Measurements from ENCODE around the gene CAPZA1. TPM values are rescaled to one million over a fixed set of nuclear protein-coding genes. Genes with fewer than 3 reads are reported as not detected.

CAPZA1 gene
- total RNA-seq, 1 donor from 2014 or later: 149 TPM

DNA sequence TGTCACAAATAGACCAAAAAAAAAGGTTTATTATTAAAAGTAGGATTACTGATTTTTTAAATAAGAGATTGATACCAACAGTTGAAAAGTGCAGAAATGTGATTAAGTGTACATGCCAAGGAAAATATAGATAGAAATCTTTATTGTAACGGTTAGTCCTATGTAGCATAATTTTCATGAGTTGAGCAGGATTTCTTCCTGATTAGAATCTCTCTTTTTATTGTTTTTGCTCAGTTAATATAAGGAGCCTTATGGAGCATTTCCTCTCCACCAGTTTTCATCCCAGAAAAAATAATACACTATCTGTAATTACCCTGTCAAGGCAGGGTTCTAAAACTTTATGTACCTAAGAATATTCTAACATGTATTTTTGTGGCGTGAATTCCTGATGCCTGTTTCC, 23.4 kb downstream of the CAPZA1 start:
- Mint-ChIP-seq H3K27ac (ENCODE audit: unreplicated experiment) (no peak overlapping the region), H3K27me3 (ENCODE audit: unreplicated experiment) (no peaks in the 10 kb centered on the region), H3K4me3 (ENCODE audit: unreplicated experiment) (no peak overlapping the region), H3K9me3 (ENCODE audit: unreplicated experiment) (peaks cover 1% of the 10 kb centered on the region), H3K36me3 (ENCODE audit: unreplicated experiment) (peaks cover 4% of the 10 kb centered on the region), H3K4me1 (ENCODE audit: low read depth, unreplicated experiment) (peaks cover 2% of the 10 kb centered on the region)
- TF ChIP-seq, protein P1, sequence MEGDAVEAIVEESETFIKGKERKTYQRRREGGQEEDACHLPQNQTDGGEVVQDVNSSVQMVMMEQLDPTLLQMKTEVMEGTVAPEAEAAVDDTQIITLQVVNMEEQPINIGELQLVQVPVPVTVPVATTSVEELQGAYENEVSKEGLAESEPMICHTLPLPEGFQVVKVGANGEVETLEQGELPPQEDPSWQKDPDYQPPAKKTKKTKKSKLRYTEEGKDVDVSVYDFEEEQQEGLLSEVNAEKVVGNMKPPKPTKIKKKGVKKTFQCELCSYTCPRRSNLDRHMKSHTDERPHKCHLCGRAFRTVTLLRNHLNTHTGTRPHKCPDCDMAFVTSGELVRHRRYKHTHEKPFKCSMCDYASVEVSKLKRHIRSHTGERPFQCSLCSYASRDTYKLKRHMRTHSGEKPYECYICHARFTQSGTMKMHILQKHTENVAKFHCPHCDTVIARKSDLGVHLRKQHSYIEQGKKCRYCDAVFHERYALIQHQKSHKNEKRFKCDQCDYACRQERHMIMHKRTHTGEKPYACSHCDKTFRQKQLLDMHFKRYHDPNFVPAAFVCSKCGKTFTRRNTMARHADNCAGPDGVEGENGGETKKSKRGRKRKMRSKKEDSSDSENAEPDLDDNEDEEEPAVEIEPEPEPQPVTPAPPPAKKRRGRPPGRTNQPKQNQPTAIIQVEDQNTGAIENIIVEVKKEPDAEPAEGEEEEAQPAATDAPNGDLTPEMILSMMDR (IDR thresholded peaks at IDR 0.05; ENCODE audit: partially characterized antibody, unreplicated experiment): no peak
- no peak for DNase-seq

DNA sequence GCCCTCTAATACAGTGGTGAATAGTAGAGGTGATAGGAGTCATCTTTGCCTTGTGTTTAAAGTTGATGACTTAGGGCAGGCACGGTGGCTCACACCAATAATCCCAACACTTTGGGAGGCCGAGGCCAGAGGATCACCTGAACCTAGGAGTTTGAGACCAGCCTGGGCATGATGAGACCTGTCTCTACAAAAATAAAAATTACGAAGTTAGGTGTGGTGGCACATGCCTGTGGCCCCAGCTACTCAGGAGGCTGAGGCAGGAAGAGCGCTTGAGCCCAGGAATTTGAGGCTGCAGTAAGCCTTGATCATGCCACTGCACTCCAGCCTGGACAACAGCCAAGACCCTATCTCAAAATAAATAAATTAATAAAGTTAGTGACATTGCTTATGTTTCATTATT, 26.6 kb downstream of the CAPZA1 start:
- Mint-ChIP-seq H3K36me3 (ENCODE audit: unreplicated experiment) (peaks cover 4% of the 10 kb centered on the region), H3K27ac (ENCODE audit: unreplicated experiment) (no peak overlapping the region), H3K27me3 (ENCODE audit: unreplicated experiment) (no peaks in the 10 kb centered on the region), H3K9me3 (ENCODE audit: unreplicated experiment) (no peaks in the 10 kb centered on the region), H3K4me3 (ENCODE audit: unreplicated experiment) (no peak overlapping the region), H3K4me1 (ENCODE audit: low read depth, unreplicated experiment) (peaks cover 2% of the 10 kb centered on the region)
- no peak for DNase-seq
- TF ChIP-seq, protein P1 (IDR thresholded peaks at IDR 0.05; ENCODE audit: partially characterized antibody, unreplicated experiment): no peak

DNA sequence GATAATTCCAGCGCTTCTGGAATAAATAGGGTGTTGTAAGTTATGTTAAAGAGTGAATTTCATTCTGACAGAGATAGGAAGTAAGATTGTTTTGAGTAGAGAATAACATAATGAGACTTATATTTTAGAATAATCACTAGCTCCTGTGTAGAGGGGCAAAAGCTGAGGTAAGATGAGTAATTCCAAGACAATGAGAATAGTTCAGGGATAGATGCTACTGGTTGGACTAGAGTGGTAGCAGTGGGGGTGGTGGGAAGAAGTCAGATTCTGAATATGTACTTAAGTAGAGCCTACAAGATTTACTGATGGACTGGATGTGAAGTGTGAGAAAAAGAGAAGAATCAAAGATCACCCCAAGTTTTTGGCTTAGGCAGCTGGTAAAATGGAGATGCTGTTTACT, 31.6 kb downstream of the CAPZA1 start:
- peaks cover 5% of the 10 kb centered on the region for H3K36me3 Mint-ChIP-seq (ENCODE audit: unreplicated experiment)
- TF ChIP-seq, protein P1 (IDR thresholded peaks at IDR 0.05; ENCODE audit: partially characterized antibody, unreplicated experiment): no peak
- H3K27me3 Mint-ChIP-seq (ENCODE audit: unreplicated experiment): peaks cover 2% of the 10 kb centered on the region
- no peak overlapping the region for H3K27ac Mint-ChIP-seq (ENCODE audit: unreplicated experiment)
- H3K4me3 Mint-ChIP-seq (ENCODE audit: unreplicated experiment): no peak overlapping the region
- H3K4me1 Mint-ChIP-seq (ENCODE audit: low read depth, unreplicated experiment): peaks cover 6% of the 10 kb centered on the region
- no peaks in the 10 kb centered on the region for H3K9me3 Mint-ChIP-seq (ENCODE audit: unreplicated experiment)
- DNase-seq: no peak

DNA sequence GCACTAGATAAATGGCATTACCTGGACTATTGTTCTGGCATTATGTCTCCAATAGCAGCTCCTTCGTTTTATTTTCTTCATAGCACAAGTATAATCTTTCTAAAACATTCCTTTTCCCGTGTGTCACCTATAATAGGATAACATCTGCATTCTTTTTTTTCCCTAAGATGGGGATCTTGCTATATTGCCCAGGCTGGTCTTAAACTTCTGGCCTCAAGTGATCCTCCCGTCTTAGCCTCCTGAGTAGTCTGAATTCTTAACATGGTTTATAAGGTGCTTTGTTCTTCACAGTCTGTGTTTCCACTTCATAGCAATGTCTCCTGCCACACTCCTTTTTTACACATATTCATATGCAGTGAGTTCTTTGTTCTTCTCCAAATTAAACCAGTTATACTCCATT, 46.2 kb downstream of the CAPZA1 start:
- H3K27ac Mint-ChIP-seq (ENCODE audit: unreplicated experiment): no peak overlapping the region
- TF ChIP-seq, protein P1 (IDR thresholded peaks at IDR 0.05; ENCODE audit: partially characterized antibody, unreplicated experiment): no peak
- DNase-seq: no peak
- H3K4me1 Mint-ChIP-seq (ENCODE audit: low read depth, unreplicated experiment): no peaks in the 10 kb centered on the region
- H3K27me3 Mint-ChIP-seq (ENCODE audit: unreplicated experiment): no peaks in the 10 kb centered on the region
- no peak overlapping the region for H3K4me3 Mint-ChIP-seq (ENCODE audit: unreplicated experiment)
- H3K36me3 Mint-ChIP-seq (ENCODE audit: unreplicated experiment): peaks cover 7% of the 10 kb centered on the region
- H3K9me3 Mint-ChIP-seq (ENCODE audit: unreplicated experiment): no peaks in the 10 kb centered on the region

DNA sequence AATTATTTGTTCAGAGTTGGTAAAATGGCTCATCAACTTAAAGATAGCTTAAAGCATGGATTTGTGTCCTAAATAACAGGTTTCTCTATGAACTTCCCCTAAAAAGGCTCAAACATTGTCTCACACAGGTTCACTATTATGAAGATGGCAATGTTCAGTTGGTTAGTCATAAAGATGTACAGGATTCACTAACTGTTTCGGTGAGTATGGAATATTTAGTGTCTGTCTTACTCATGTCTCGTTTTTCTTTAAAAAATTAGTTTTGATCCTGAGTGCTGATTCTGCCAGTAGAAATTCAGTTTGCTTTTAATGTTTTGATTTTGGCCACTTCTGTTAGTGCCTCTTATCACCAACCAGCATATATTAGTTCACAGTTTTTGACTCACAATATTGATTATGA, 47.3 kb downstream of the CAPZA1 start:
- TF ChIP-seq, protein P1 (IDR thresholded peaks at IDR 0.05; ENCODE audit: partially characterized antibody, unreplicated experiment): no peak
- no peak for DNase-seq
- Mint-ChIP-seq H3K36me3 (ENCODE audit: unreplicated experiment) (no peaks in the 10 kb centered on the region), H3K9me3 (ENCODE audit: unreplicated experiment) (no peaks in the 10 kb centered on the region), H3K4me1 (ENCODE audit: low read depth, unreplicated experiment) (no peaks in the 10 kb centered on the region), H3K27ac (ENCODE audit: unreplicated experiment) (no peak overlapping the region), H3K4me3 (ENCODE audit: unreplicated experiment) (no peak overlapping the region), H3K27me3 (ENCODE audit: unreplicated experiment) (no peaks in the 10 kb centered on the region)
